Suprapubic skin (tissue), 4 donors: ENCODE results near the gene ANKRD13B.

Source experiments
- CTCF ChIP-seq, 2 donors: fragments of 200-600 bp in 1 of 2; fragments of 450-650 bp in 1 of 2; sonication (generic) in 1 of 2; IDR thresholded peaks; one replicate each; pipeline ENCODE4 v1.5.1; 2016 to 2019; ENCODE audit warnings: antibody characterized with exemption in 2 of 2, mild to moderate bottlenecking in 1 of 2, moderate library complexity in 1 of 2
- EP300 ChIP-seq: sonication (generic); formaldehyde crosslinking; IDR thresholded peaks from one replicate; pipeline ENCODE4 v1.6.1; 2017; ENCODE audit warnings: antibody characterized with exemption
- POLR2A ChIP-seq, 2 donors: fragments of 450-650 bp; IDR thresholded peaks; one replicate each; pipeline ENCODE4 v1.6.1; 2017; ENCODE audit warnings: antibody characterized with exemption in 2 of 2, mild to moderate bottlenecking in 2 of 2, moderate library complexity in 2 of 2
- POLR2AphosphoS5 ChIP-seq, 3 donors: sonication (generic); formaldehyde crosslinking; IDR thresholded peaks; one replicate each; pipeline ENCODE4 v1.6.1; 2017; ENCODE audit warnings: antibody characterized with exemption in 3 of 3

GRCh38 chr17:29663155-29663554 is 70.2 kb downstream of the ANKRD13B start:
- TF ChIP-seq CTCF (IDR thresholded peaks at IDR 0.05) (no peak), POLR2A (IDR thresholded peaks at IDR 0.05) (no peak), POLR2AphosphoS5 (IDR thresholded peaks at IDR 0.05) (no peak), EP300 (no peak)
